HepG2 (cell line): Measurements from ENCODE around the gene SPAG9. TPM values are rescaled to one million over a fixed set of nuclear protein-coding genes. Genes with fewer than 3 reads are reported as not detected.

Experiments used
- FOXK2 ChIP-seq: fragments of 450-650 bp; IDR thresholded peaks from 2 replicates; pipeline ENCODE4 v1.6.1; 2016
- MEIS1 ChIP-seq: sonication (generic); formaldehyde crosslinking; IDR thresholded peaks from 2 replicates; pipeline ENCODE4 v1.9.0; 2021; ENCODE audit warnings: mild to moderate bottlenecking, missing genetic modification reagents, moderate library complexity, borderline replicate concordance
- MIER3 ChIP-seq: IDR thresholded peaks from 2 replicates; pipeline ENCODE4 v1.6.1; 2016; ENCODE audit warnings: missing compliant biosample characterization, borderline replicate concordance
- NR3C1 ChIP-seq: sonication (generic); formaldehyde crosslinking; IDR thresholded peaks from 2 replicates; pipeline ENCODE4 v1.4.0; 2020; ENCODE audit warnings: missing genetic modification reagents
- PHF21A ChIP-seq: sonication (generic); formaldehyde crosslinking; IDR thresholded peaks from 2 replicates; pipeline ENCODE4 v1.5.0; 2020; ENCODE audit warnings: mild to moderate bottlenecking, missing genetic modification reagents
- PITX1 ChIP-seq: sonication (generic); formaldehyde crosslinking; IDR thresholded peaks from 2 replicates; pipeline ENCODE4 v1.5.1; 2020; ENCODE audit warnings: mild to moderate bottlenecking, missing genetic modification reagents
- PPARG ChIP-seq: conservative IDR thresholded peaks from 2 replicates; pipeline ENCODE4 v1.6.1; 2016; ENCODE audit warnings: missing biosample characterization, missing genetic modification reagents
- RXRA ChIP-seq: sonication (generic); formaldehyde crosslinking; IDR thresholded peaks from 2 replicates; pipeline ENCODE4 v1.5.1; 2020; ENCODE audit warnings: missing genetic modification reagents
- RXRB ChIP-seq: IDR thresholded peaks from 2 replicates; pipeline ENCODE4 v1.6.1; 2016; ENCODE audit warnings: borderline replicate concordance, missing genetic modification reagents, missing compliant biosample characterization
- SIN3A ChIP-seq: IDR thresholded peaks from 2 replicates; pipeline ENCODE4 v1.6.1; 2011; ENCODE audit warnings: low read depth, mild to moderate bottlenecking, control low read depth, low read length, borderline replicate concordance
- SOX5 ChIP-seq: IDR thresholded peaks from 2 replicates; pipeline ENCODE4 v1.6.1; 2016; ENCODE audit warnings: borderline replicate concordance
- SOX6 ChIP-seq, 2 experiments: fragments of 450-650 bp in 1 of 2; sonication (generic) in 1 of 2; formaldehyde crosslinking in 1 of 2; IDR thresholded peaks; 2 replicates each; pipeline versions ENCODE4 v1.4.0 to v1.6.1; 2017 to 2020; ENCODE audit warnings: antibody characterized with exemption in 1 of 2, mild to moderate bottlenecking in 1 of 2, missing genetic modification reagents in 1 of 2
- TARDBP ChIP-seq: sonication (generic); formaldehyde crosslinking; IDR thresholded peaks from 2 replicates; pipeline ENCODE4 v1.8.0; 2022; ENCODE audit warnings: mild to moderate bottlenecking, missing genetic modification reagents
- U2AF2 ChIP-seq: fragments of 200-400 bp; formaldehyde crosslinking; IDR thresholded peaks from 2 replicates; pipeline ENCODE4 v1.6.1; 2017; ENCODE audit warnings: low read depth, mild to moderate bottlenecking, low read length
- ZBTB3 ChIP-seq: sonication (generic); formaldehyde crosslinking; IDR thresholded peaks from 2 replicates; pipeline ENCODE4 v1.4.0; 2020; ENCODE audit warnings: low read depth, mild to moderate bottlenecking, moderate library complexity, missing genetic modification reagents, borderline replicate concordance
- ZNF564 ChIP-seq: sonication (generic); formaldehyde crosslinking; IDR thresholded peaks from 2 replicates; pipeline ENCODE4 v1.8.1; 2023; ENCODE audit warnings: mild to moderate bottlenecking, missing genetic modification reagents
- ZNF772 ChIP-seq: sonication (generic); formaldehyde crosslinking; IDR thresholded peaks from 2 replicates; pipeline ENCODE4 v1.5.0; 2020; ENCODE audit warnings: mild to moderate bottlenecking, missing genetic modification reagents
- ZNF792 ChIP-seq: IDR thresholded peaks from 2 replicates; pipeline ENCODE4 v1.6.1; 2016
- ZNF841 ChIP-seq: sonication (generic); formaldehyde crosslinking; IDR thresholded peaks from 2 replicates; pipeline ENCODE4 v1.8.1; 2023; ENCODE audit warnings: missing genetic modification reagents, borderline replicate concordance
- polyA plus RNA-seq, 8 experiments: library from polyadenylated mRNA; depleted of rRNA in 3 of 8; stranded (reverse) in 7 of 8; unstranded in 1 of 8; fragments of >200 nt; fragmentation: Illumina TruSeq in 4 of 8; extraction: Trizol in 4 of 8; gene quantifications; 2 replicates each; pipeline versions ENCODE4 v1.2.1 to v1.2.3, GENCODE V29; 2011 to 2016; ENCODE audit warnings: low read depth in 4 of 8, missing spikeins in 1 of 8, mixed read lengths in 1 of 8; ENCODE audit not compliant: insufficient read depth in 1 of 8
- total RNA-seq, 5 experiments: library from RNA; depleted of rRNA; stranded (reverse); fragments of >200 nt; fragmentation: Illumina TruSeq; extraction: Trizol; gene quantifications; 2 replicates each; pipeline ENCODE4 v1.2.3, GENCODE V29; 2016; ENCODE audit warnings: low read depth in 1 of 5
- TF ChIP-seq, protein P1 (sequence below): sonication (generic); formaldehyde crosslinking; IDR thresholded peaks from 2 replicates; pipeline ENCODE4 v1.8.1; 2023; ENCODE audit warnings: mild to moderate bottlenecking, moderate library complexity, missing genetic modification reagents
- TF ChIP-seq, protein P2 (sequence below): IDR thresholded peaks from 2 replicates; pipeline ENCODE4 v1.6.1; 2016
- TF ChIP-seq, protein P3 (sequence below): IDR thresholded peaks from 2 replicates; pipeline ENCODE4 v1.6.1; 2018; ENCODE audit warnings: missing genetic modification reagents, mild to moderate bottlenecking, missing compliant biosample characterization
- TF ChIP-seq, protein P4 (sequence below): sonication (generic); formaldehyde crosslinking; IDR thresholded peaks from 2 replicates; pipeline ENCODE4 v1.4.0; 2020; ENCODE audit warnings: missing genetic modification reagents, borderline replicate concordance

SPAG9 gene
- total and polyA plus RNA-seq, 2 of the 13 experiments (the other 11 are each of a cell fraction or from before 2014, with no cell fraction given), result 43.2 to 78.6 TPM

DNA sequence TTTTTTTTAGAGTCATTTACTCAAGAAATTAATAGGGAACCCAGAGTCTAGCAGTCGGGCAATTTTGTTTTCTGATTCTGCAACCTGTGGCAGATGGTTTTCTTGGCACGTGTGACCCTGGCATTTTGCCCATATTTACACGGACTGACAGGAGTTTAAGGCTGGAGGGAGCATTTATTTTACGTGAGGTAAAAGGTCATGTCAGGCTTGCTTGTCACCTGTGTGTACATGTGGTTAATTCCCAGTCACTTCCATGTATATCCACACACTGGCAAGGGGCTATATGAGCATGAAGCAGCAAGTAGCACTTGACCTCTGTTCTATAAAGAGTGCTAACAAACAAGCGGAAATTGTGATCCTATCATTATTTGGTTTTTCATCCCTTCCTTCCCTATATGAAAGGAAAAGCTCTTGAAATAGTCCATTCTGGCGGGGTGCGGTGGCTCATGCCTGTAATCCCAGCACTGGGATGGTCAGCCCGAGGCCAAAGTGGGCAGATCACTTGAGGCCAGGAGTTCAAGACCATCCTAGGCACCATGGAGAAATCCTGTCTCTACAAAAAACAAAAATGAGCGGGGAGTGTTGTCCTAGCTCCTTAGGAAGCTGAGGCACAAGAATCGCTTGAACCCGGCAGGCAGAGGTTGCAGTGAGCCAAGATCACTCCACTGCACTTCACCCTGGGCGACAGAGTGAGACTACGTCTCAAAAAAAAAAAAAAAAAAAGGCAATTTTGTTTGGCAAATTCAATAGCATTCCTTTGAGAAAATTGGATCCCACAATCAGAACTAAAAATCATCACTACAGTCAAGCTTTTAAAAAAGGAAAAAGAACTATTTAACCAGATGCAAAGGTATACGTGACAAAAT lies 2.1 kb downstream of the SPAG9 start (continued):
- TF ChIP-seq MIER3 (CRISPR knock-in tag) (no peak; the same call in 1 of the 2 replicates), PPARG (CRISPR knock-in tag) (peak; percentile 89), NR3C1 (CRISPR knock-in tag) (no peak), ZNF841 (no peak), RXRB (CRISPR knock-in tag) (peak; percentile 65), PITX1 (CRISPR knock-in tag) (peak; percentile 44; the same call in 1 of the 2 replicates), TARDBP (CRISPR knock-in tag) (peak; percentile 50; the same call in 1 of the 2 replicates), MEIS1 (CRISPR knock-in tag) (0 out of 2 replicates have a peak, but pooled peaks have one; percentile 27), ZNF792 (CRISPR knock-in tag) (0 out of 2 replicates have a peak, but pooled peaks have one; percentile 19), U2AF2 (no peak), FOXK2 (0 out of 2 replicates have a peak, but pooled peaks have one; percentile 39), ZBTB3 (no peak), PHF21A (CRISPR knock-in tag) (peak; percentile 45; the same call in 1 of the 2 replicates), SOX5 (no peak), ZNF772 (CRISPR knock-in tag) (0 out of 2 replicates have a peak, but pooled peaks have one; percentile 28), RXRA (CRISPR knock-in tag) (peak; percentile 15; the same call in 1 of the 2 replicates), SIN3A (peak; percentile 83; the same call in 1 of the 2 replicates), SOX6 (IDR thresholded peaks at IDR 0.05) (no peak), SOX6 (CRISPR knock-in tag; IDR thresholded peaks at IDR 0.05) (0 out of 2 replicates have a peak, but pooled peaks have one; percentile 32), ZNF564 (no peak)
- TF ChIP-seq, protein P1, sequence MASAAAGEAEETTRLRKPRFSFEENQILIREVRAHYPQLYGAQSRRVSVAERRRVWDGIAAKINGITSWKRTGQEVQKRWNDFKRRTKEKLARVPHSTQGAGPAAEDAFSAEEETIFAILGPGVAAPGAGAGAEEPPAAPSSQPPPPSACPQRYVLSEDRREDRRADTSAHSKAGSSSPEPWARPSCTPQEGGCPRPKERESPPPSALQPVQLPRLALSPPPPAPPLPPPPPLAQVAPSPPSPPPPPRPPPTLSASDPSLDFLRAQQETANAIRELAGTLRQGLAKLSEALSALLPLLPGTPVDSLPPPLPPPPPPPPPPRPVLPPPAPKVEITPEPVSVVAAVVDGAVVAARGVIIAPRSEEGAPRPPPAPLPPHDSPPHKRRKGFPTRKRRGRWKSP, result no peak
- TF ChIP-seq, protein P2, sequence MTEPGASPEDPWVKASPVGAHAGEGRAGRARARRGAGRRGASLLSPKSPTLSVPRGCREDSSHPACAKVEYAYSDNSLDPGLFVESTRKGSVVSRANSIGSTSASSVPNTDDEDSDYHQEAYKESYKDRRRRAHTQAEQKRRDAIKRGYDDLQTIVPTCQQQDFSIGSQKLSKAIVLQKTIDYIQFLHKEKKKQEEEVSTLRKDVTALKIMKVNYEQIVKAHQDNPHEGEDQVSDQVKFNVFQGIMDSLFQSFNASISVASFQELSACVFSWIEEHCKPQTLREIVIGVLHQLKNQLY (CRISPR knock-in tag), result peak; percentile 39; the same call in 1 of the 2 replicates
- TF ChIP-seq, protein P3, sequence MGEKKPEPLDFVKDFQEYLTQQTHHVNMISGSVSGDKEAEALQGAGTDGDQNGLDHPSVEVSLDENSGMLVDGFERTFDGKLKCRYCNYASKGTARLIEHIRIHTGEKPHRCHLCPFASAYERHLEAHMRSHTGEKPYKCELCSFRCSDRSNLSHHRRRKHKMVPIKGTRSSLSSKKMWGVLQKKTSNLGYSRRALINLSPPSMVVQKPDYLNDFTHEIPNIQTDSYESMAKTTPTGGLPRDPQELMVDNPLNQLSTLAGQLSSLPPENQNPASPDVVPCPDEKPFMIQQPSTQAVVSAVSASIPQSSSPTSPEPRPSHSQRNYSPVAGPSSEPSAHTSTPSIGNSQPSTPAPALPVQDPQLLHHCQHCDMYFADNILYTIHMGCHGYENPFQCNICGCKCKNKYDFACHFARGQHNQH, result no peak
- TF ChIP-seq, protein P4, sequence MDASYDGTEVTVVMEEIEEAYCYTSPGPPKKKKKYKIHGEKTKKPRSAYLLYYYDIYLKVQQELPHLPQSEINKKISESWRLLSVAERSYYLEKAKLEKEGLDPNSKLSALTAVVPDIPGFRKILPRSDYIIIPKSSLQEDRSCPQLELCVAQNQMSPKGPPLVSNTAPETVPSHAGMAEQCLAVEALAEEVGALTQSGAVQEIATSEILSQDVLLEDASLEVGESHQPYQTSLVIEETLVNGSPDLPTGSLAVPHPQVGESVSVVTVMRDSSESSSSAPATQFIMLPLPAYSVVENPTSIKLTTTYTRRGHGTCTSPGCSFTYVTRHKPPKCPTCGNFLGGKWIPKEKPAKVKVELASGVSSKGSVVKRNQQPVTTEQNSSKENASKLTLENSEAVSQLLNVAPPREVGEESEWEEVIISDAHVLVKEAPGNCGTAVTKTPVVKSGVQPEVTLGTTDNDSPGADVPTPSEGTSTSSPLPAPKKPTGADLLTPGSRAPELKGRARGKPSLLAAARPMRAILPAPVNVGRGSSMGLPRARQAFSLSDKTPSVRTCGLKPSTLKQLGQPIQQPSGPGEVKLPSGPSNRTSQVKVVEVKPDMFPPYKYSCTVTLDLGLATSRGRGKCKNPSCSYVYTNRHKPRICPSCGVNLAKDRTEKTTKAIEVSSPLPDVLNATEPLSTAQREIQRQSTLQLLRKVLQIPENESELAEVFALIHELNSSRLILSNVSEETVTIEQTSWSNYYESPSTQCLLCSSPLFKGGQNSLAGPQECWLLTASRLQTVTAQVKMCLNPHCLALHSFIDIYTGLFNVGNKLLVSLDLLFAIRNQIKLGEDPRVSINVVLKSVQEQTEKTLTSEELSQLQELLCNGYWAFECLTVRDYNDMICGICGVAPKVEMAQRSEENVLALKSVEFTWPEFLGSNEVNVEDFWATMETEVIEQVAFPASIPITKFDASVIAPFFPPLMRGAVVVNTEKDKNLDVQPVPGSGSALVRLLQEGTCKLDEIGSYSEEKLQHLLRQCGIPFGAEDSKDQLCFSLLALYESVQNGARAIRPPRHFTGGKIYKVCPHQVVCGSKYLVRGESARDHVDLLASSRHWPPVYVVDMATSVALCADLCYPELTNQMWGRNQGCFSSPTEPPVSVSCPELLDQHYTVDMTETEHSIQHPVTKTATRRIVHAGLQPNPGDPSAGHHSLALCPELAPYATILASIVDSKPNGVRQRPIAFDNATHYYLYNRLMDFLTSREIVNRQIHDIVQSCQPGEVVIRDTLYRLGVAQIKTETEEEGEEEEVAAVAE (CRISPR knock-in tag), result 0 out of 2 replicates have a peak, but pooled peaks have one; percentile 27
